Bronchial epithelial cell (primary cell): ENCODE results near the gene ZSCAN20. TPM values are rescaled to one million over a fixed set of nuclear protein-coding genes. Genes with fewer than 3 reads are reported as not detected.

Experiments
- DNase-seq: peaks from one replicate; pipeline ENCODE4 v3.0.0-alpha.2; 2010; ENCODE audit warnings: low read depth
- FAIRE-seq: peaks from 2 replicates; lab custom pipeline; 2011; peaks lifted over from hg19 to GRCh38; lab: Jason Lieb, UNC
- H3K27me3 ChIP-seq: 2 replicates; pipeline ENCODE4 v1.5.1; 2011; ENCODE audit warnings: low read length; ENCODE audit not compliant: control insufficient read depth, insufficient read depth
- H3K36me3 ChIP-seq: 2 replicates; pipeline ENCODE4 v1.5.1; 2011; ENCODE audit warnings: low read length; ENCODE audit not compliant: control insufficient read depth, insufficient read depth
- H3K4me3 ChIP-seq: 2 replicates; pipeline ENCODE4 v1.5.1; 2011; ENCODE audit warnings: mild to moderate bottlenecking, low read depth, low read length, control low read depth
- total RNA-seq: library from RNA; depleted of rRNA; stranded (reverse); fragments of >200 nt; gene quantifications from 2 replicates; pipeline ENCODE4 v1.2.1, GENCODE V29; 2014
- TF ChIP-seq, protein P1 (sequence below): IDR thresholded peaks from 2 replicates; pipeline ENCODE4 v1.5.1; 2011; ENCODE audit warnings: mild to moderate bottlenecking, moderate library complexity, low read length, control low read depth, inconsistent platforms; ENCODE audit not compliant: insufficient read depth, severe bottlenecking

The ZSCAN20 gene
- total RNA-seq, 1 donor from 2014 or later, result 8.2 TPM

DNA sequence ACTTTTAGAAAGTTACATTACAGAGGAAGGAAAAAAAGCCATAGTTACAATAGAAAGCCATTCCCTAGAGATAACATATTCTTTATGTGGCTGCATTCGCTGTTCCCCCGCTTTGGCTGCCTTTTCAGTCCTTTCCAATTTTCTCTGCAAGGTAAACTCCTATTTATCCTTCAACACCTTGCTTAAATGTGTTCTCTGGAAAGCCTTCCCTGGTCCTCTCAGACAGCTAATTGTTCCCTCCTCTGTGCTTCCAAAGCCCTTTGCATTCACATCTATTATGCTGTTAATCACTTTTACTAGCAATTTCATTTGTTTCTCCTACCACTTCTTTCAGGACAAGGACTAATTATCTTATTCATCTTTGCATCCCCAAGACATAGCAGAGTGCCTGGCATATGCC, 43.1 kb upstream of the ZSCAN20 start:
- Histone ChIP-seq H3K27me3 (no peaks in the 10 kb centered on the region), H3K4me3 (peak overlapping the region; percentile 66), H3K36me3 (no peaks in the 10 kb centered on the region)
- TF ChIP-seq, protein P1, sequence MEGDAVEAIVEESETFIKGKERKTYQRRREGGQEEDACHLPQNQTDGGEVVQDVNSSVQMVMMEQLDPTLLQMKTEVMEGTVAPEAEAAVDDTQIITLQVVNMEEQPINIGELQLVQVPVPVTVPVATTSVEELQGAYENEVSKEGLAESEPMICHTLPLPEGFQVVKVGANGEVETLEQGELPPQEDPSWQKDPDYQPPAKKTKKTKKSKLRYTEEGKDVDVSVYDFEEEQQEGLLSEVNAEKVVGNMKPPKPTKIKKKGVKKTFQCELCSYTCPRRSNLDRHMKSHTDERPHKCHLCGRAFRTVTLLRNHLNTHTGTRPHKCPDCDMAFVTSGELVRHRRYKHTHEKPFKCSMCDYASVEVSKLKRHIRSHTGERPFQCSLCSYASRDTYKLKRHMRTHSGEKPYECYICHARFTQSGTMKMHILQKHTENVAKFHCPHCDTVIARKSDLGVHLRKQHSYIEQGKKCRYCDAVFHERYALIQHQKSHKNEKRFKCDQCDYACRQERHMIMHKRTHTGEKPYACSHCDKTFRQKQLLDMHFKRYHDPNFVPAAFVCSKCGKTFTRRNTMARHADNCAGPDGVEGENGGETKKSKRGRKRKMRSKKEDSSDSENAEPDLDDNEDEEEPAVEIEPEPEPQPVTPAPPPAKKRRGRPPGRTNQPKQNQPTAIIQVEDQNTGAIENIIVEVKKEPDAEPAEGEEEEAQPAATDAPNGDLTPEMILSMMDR, result no peak
- no peak for DNase-seq
- FAIRE-seq, result no peak

DNA sequence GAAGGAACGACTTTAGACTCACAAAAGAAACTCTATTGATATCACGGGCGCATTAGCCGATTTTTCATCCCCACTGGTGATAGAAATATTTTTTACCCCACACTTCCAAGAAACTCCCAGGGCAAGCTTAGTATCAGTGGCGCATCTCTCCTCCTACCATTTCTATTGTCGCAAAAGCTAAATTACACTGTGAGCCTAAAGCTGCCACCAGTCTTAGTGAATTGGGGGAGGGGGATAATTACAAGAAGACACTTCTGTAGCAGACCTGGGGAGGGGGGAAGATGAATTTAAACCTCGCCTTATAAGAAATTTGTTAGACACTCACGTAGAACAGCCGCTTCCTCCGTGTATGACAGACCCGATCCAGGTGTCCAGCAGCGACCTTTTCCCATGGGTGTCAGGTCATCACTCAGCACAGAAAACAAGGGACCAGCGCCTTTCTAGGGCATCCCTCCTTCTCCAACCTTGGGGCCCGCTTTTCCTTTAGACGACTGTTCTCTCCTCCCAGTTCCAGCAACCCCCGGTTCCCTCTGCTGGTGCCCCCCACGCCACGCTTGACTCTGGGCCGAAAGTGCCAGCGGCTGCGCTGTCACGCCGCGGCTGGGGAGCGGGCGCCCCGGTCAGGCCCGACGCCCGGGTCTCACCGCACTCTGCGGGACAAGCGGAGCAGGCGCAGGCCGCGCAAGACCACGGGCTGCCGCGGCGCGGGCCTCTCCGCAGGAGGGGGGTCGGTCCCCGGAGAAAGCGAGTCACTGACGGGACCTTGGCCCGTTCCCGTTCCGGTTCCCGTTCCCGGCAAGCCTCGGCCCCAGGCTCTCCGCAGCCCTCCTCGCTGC, 42.4 kb upstream of the ZSCAN20 start:
- Histone ChIP-seq H3K4me3 (peak overlapping the region; percentile 66), H3K36me3 (no peaks in the 10 kb centered on the region), H3K27me3 (no peaks in the 10 kb centered on the region)
- DNase-seq (no peak), FAIRE-seq (no peak)
- TF ChIP-seq, protein P1, result no peak

DNA sequence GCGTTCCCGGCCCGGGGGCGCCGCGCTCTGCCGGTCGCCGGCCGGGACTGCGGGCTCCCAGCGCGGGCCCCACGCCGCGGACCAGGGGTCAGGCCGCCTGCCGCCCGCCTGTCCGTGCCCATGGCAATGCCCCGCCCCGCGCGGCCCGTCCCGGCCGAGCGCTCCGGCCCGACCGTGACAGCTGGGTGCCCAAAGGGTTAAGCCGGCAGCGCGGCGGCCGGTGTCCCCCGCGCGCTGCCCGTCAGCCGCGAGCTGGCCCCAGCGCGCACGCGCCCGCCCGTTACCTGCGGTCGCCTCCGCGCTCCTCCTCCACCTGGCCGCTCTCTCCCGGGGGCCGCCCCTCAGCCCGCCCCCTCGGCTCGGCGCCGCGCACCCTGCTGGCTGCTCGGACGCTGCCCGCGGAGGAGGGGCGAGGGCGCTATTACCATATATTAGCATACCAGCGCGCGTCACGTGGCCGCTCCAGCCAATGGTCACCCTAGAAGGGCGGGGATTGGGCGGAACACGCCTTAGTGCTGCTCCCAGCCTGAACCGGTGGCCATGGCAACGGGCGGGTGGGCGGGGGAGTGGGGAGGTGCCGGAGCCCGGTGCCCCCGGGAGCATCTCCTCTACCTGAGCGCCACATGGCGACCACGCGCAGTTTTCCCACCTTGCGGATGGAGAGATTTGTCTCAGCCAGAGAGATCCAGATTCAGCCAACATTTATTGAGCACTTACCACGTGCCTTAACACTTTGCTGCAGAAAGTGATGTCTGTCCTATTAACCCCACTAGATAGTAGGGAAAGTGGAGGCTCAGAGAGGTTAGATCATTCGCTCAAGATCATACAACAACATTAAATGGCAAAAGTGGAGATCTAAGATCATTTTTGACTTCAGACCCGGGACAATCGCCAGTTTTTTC, 41.5 kb upstream of the ZSCAN20 start, which contains the start of gene PHC2:
Gene PHC2, minus strand, starts transcription at position 404 of the 902 bp plus-strand sequence. CDS start 55,556 bp downstream, outside the sequence.
- FAIRE-seq (no peak), DNase-seq (peak; percentile 91)

DNA sequence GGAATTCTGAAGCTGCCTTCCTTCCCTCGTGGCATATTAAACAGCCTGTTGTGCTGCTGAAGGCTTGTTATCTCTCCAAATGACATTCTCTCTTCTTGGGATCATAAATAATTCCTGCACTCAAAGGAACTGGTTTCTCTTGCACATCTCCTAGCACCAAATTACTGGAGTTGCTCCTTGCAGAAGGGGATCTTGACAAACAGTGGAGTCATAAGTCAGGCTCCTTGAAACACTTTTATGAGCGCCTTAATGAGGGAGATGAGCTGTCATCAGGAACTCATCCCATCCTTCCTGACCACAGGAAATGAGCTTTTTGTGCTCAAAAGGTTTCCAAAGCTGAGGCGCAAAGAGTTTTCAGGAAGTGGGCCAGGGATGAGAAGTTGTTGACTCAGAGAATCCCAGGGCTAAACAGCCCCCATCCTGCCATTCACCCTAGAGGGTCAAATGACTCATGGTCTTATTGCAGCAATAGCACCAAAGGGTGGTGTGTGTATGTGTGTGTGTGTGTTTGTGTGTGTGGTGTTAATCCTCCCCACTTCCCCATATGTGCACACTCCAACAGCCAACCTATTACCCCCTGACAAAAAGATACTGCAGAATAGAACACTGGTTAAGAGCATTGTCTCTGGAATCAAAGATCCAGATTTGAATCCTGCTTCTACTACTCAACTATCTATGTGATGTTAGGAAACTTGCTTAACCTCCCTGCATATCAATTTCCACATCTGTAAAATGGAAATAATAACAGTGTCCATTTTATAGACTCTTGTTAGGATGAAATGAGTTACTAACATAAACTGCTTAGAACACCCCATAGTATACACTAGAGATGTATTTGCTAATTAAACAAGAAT, 38.7 kb upstream of the ZSCAN20 start:
- TF ChIP-seq, protein P1, result no peak
- no peak for FAIRE-seq
- no peaks in the 10 kb centered on the region for H3K36me3 ChIP-seq
- no peak overlapping the region for H3K4me3 ChIP-seq
- DNase-seq, result peak; percentile 98
- H3K27me3 ChIP-seq, result no peaks in the 10 kb centered on the region

More for the DNA sequence above, 41.5 kb upstream of the ZSCAN20 start, which contains the start of gene PHC2:
- Histone ChIP-seq H3K36me3 (no peaks in the 10 kb centered on the region), H3K27me3 (no peaks in the 10 kb centered on the region), H3K4me3 (peak within 1 kb of the TSS; percentile 66)
- TF ChIP-seq, protein P1, result peak; percentile 32

DNA sequence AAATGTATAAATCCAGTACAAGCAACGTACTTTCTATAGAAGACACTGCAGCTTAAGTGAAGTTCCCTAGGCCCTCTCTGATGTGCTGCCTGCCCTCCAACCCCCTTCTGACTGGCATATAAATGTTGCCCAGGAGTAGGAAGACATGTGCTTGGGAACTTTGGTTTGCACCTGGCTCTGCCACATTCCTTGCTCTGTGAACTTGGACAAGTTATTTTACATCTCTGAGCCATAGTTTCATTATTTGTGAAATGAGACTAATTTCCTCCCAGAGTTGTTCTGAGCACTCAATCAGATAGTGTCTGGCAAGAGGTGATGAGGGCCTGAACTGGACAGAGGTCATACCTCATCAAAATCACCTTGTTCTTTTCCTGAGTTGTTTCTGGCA, 38.1 kb upstream of the ZSCAN20 start:
- Histone ChIP-seq H3K36me3 (no peaks in the 10 kb centered on the region), H3K4me3 (no peak overlapping the region), H3K27me3 (no peaks in the 10 kb centered on the region)
- TF ChIP-seq, protein P1, result no peak
- DNase-seq (peak; percentile 25), FAIRE-seq (no peak)
